Measurements from ENCODE around the gene OR8D2.

DNA sequence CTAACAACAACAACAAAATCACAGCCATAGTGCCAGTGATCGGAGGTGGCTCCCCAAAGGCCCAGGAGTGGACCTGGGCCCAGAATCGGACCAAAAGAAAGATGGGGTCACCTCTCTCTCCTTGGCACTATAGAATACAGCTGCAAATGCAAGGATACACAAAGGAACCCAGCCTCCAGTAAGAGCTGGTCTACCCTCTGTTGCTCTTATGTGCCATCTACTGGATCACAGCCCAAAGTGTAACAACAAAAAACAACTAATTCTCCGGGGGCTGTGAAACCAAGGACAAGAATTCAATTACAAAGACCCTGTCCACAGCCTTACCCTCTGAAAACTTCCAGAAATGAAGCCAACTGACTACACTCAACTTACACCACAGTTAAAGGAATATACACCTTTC lies 42.2 kb downstream of the OR8D2 start:
- TF ChIP-seq, protein P1, sequence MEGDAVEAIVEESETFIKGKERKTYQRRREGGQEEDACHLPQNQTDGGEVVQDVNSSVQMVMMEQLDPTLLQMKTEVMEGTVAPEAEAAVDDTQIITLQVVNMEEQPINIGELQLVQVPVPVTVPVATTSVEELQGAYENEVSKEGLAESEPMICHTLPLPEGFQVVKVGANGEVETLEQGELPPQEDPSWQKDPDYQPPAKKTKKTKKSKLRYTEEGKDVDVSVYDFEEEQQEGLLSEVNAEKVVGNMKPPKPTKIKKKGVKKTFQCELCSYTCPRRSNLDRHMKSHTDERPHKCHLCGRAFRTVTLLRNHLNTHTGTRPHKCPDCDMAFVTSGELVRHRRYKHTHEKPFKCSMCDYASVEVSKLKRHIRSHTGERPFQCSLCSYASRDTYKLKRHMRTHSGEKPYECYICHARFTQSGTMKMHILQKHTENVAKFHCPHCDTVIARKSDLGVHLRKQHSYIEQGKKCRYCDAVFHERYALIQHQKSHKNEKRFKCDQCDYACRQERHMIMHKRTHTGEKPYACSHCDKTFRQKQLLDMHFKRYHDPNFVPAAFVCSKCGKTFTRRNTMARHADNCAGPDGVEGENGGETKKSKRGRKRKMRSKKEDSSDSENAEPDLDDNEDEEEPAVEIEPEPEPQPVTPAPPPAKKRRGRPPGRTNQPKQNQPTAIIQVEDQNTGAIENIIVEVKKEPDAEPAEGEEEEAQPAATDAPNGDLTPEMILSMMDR (conservative IDR thresholded peaks at IDR 0.05; ENCODE audit: low read depth, low read length), result peak; percentile 54
- no peak for TF ChIP-seq EZH2 (IDR thresholded peaks at IDR 0.05; ENCODE audit: borderline replicate concordance, low read depth, low read length, poor library complexity, severe bottlenecking)
